Spleen (tissue), 11 donors: ENCODE results near the gene PCED1A. TPM values are rescaled to one million over a fixed set of nuclear protein-coding genes. Genes with fewer than 3 reads are reported as not detected.
A peak's percentile ranks its signal among the peaks of the same experiment; 100 is the strongest.

Source experiments
- DNase-seq: peaks from one replicate; pipeline ENCODE4 v3.0.0-alpha.2; 2020
- H3K27ac ChIP-seq, 8 donors: fragments of 200-600 bp; sonication (generic) in 7 of 8; 1 replicate in 4 of 8; 2 replicates in 4 of 8; pipeline versions ENCODE4 v1.5.0 to v1.8.0; 2016 to 2021; ENCODE audit warnings: inconsistent platforms in 4 of 8, mild to moderate bottlenecking in 4 of 8, moderate library complexity in 1 of 8
- H3K27me3 ChIP-seq, 7 donors: fragments of 200-600 bp; sonication (generic) in 6 of 7; replicated peaks in 1 of 7; 1 replicate in 4 of 7; 2 replicates in 3 of 7; pipeline versions ENCODE4 v1.5.0 to v1.8.0; 2016 to 2021; ENCODE audit warnings: inconsistent platforms in 3 of 7, mild to moderate bottlenecking in 1 of 7
- H3K36me3 ChIP-seq, 6 donors: fragments of 200-600 bp; sonication (generic) in 5 of 6; 1 replicate in 4 of 6; 2 replicates in 2 of 6; pipeline versions ENCODE4 v1.5.0 to v1.8.0; 2016 to 2021; ENCODE audit warnings: inconsistent platforms in 2 of 6
- H3K4me1 ChIP-seq, 6 donors: fragments of 200-600 bp; sonication (generic) in 5 of 6; 1 replicate in 3 of 6; 2 replicates in 3 of 6; pipeline versions ENCODE4 v1.5.0 to v1.8.0; 2016 to 2021; ENCODE audit warnings: inconsistent platforms in 3 of 6
- H3K4me3 ChIP-seq, 8 donors: fragments of 200-600 bp; sonication (generic) in 7 of 8; 1 replicate in 4 of 8; 2 replicates in 4 of 8; pipeline versions ENCODE4 v1.5.0 to v1.8.0; 2016 to 2021; ENCODE audit warnings: inconsistent platforms in 4 of 8, mild to moderate bottlenecking in 4 of 8, moderate library complexity in 2 of 8
- H3K9me3 ChIP-seq, 8 donors: fragments of 200-600 bp; sonication (generic) in 7 of 8; 1 replicate in 4 of 8; 2 replicates in 4 of 8; pipeline versions ENCODE4 v1.5.0 to v1.8.0; 2016 to 2021; ENCODE audit warnings: inconsistent platforms in 4 of 8
- POLR2A ChIP-seq, 3 donors: fragments of 450-650 bp; IDR thresholded peaks; one replicate each; pipeline ENCODE4 v1.5.1; 2017; ENCODE audit warnings: antibody characterized with exemption in 3 of 3, mild to moderate bottlenecking in 1 of 3
- POLR2AphosphoS5 ChIP-seq, 3 donors: sonication (generic); formaldehyde crosslinking; IDR thresholded peaks; one replicate each; pipeline ENCODE4 v1.5.1; 2017; ENCODE audit warnings: antibody characterized with exemption in 3 of 3
- WGBS, 5 donors: extraction: QIAGEN DNeasy Blood & Tissue Kit in 3 of 5; methylation state at CpG; one replicate each; pipeline versions ENCODE4 v1.1.5 to v1.1.7; 2013 to 2018; 5-methylcytosine and 5-hydroxymethylcytosine counted together
- intact Hi-C: fragments of 100-400 bp; cut with DNase I; formaldehyde crosslinking; loops from one replicate; pipeline ENCODE4 v1.15.0; 2023; ENCODE audit warnings: low total_unique reads
- polyA plus RNA-seq, 3 donors: library from polyadenylated mRNA; stranded (reverse); fragments of 200-250 nt; gene quantifications; one replicate each; pipeline ENCODE4 v1.2.1, GENCODE V29; 2013
- total RNA-seq, 7 donors: library from RNA; depleted of rRNA in 3 of 7; stranded (reverse); fragments of >200 nt in 3 of 7; fragmentation: NEBNext Ultra II Directional in 4 of 7; extraction: Animal tissue kit (Norgen Biotek cat#: 25700) in 4 of 7; gene quantifications; one replicate each; pipeline versions ENCODE4 v1.1.0 to v1.2.1, GENCODE V29; 2016 to 2021
- TF ChIP-seq, protein P1 (sequence below), 11 experiments: fragments of 200-600 bp in 7 of 11; fragments of 450-650 bp in 4 of 11; sonication (generic) in 4 of 11; IDR thresholded peaks in 8 of 11; conservative IDR thresholded peaks in 3 of 11; 1 replicate in 7 of 11; 2 replicates in 4 of 11; pipeline versions ENCODE4 v1.4.0 to v1.8.0; 2016 to 2021; ENCODE audit warnings: antibody characterized with exemption in 11 of 11, inconsistent platforms in 4 of 11, mild to moderate bottlenecking in 1 of 11
- donor health status: healthy with polysubstance abuse.
- donor health status: DM: no; HTN: no; CAD: no; lungs with moderate emphysema.
- donor health status: DM: no; HTN: no; CAD: no.
- donor health status: Bipolar disorder and iron deficiency.
- donor health status: healthy.
- donor health status: DM: no; HTN: no; CAD: no.
- donor health status: DM: yes; HTN: yes; CAD: no.

PCED1A gene
- total and polyA plus RNA-seq, 10 donors, result 38.2 to 165 (median 56.9) TPM

GRCh38 chr20:2838170-2838797 is 2.2 kb downstream of the PCED1A start:
- no peaks in the 10 kb centered on the region for H3K27me3 ChIP-seq
- no peak for TF ChIP-seq POLR2A (IDR thresholded peaks at IDR 0.05)
- TF ChIP-seq, protein P1, sequence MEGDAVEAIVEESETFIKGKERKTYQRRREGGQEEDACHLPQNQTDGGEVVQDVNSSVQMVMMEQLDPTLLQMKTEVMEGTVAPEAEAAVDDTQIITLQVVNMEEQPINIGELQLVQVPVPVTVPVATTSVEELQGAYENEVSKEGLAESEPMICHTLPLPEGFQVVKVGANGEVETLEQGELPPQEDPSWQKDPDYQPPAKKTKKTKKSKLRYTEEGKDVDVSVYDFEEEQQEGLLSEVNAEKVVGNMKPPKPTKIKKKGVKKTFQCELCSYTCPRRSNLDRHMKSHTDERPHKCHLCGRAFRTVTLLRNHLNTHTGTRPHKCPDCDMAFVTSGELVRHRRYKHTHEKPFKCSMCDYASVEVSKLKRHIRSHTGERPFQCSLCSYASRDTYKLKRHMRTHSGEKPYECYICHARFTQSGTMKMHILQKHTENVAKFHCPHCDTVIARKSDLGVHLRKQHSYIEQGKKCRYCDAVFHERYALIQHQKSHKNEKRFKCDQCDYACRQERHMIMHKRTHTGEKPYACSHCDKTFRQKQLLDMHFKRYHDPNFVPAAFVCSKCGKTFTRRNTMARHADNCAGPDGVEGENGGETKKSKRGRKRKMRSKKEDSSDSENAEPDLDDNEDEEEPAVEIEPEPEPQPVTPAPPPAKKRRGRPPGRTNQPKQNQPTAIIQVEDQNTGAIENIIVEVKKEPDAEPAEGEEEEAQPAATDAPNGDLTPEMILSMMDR (IDR thresholded peaks at IDR 0.05 in 8 of 11, conservative IDR thresholded peaks at IDR 0.05 in 3 of 11), result no peak
- peak in 1 of 3 donors; percentile 27 for TF ChIP-seq POLR2AphosphoS5 (IDR thresholded peaks at IDR 0.05)
- intact Hi-C loops, result no loop called here
- H3K36me3 ChIP-seq, result peaks cover 0 to 38% (median 3%) of the 10 kb centered on the region in 6 donors
- H3K9me3 ChIP-seq, result no peaks in the 10 kb centered on the region
- WGBS, 5 donors, result 88 to 92% (median 91%) methylated on average over 17 to 19 of the region's 19 CpGs
- no peak for DNase-seq
- peaks cover 8 to 43% (median 32%) of the 10 kb centered on the region in 6 donors for H3K4me1 ChIP-seq
- no peak overlapping the region for H3K27ac ChIP-seq
- H3K4me3 ChIP-seq, result no peak overlapping the region

DNA sequence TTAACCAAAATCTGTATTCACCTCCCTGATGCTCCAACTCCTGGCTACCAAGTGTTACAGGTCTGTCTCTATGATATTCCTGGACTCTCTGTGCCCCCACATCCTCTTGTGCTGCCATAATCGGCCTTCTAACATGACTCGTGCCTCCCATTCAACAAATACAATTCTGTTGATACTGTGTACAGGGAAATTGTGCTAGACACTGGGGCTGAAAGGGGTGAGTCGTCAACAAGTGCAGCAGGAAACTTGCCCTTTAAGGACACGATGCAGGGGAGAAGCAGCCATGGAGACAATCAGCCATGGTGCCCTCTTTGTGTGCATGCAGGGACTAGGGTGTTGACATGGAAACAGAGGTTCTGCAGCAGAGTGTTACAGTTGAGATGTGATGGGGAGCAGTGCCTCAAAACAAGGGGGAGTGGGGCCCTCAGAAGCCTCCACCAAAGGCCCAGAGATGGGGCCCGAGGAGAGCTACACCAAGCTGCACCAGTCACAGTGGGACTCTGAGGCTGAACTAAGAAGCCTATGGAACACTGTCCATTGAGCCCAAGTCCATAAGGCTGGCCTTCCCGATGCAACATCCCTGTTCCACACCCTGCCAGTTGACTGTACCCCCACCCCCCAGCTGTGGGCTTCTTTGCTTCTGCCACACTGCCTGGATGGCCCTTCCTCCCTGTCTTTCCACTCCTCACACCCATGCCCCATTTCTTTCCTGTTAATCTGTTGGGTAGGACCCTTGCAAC is 3.1 kb downstream of the PCED1A start:
- no peak overlapping the region for H3K4me3 ChIP-seq
- H3K9me3 ChIP-seq, result no peaks in the 10 kb centered on the region
- no peaks in the 10 kb centered on the region for H3K27me3 ChIP-seq
- TF ChIP-seq, protein P1 (IDR thresholded peaks at IDR 0.05 in 8 of 11, conservative IDR thresholded peaks at IDR 0.05 in 3 of 11), result no peak
- TF ChIP-seq POLR2AphosphoS5 (IDR thresholded peaks at IDR 0.05), result no peak
- H3K4me1 ChIP-seq, result peaks cover 8 to 37% (median 32%) of the 10 kb centered on the region in 6 donors
- H3K27ac ChIP-seq, result no peak overlapping the region
- intact Hi-C loops, result no loop called here
- peaks cover 0 to 34% (median 3%) of the 10 kb centered on the region in 6 donors for H3K36me3 ChIP-seq
- 86 to 93% (median 89%) methylated on average over 6 of the region's 6 CpGs for WGBS, 5 donors
- DNase-seq, result no peak

- Histone ChIP-seq H3K27me3 (peaks cover 0 to 2% (median 0%) of the 10 kb centered on the region in 7 donors), H3K9me3 (no peaks in the 10 kb centered on the region), H3K27ac (no peak overlapping the region), H3K4me3 (no peak overlapping the region), H3K36me3 (peaks cover 0 to 34% (median 3%) of the 10 kb centered on the region in 6 donors), H3K4me1 (peaks cover 8 to 30% (median 20%) of the 10 kb centered on the region in 6 donors)
- TF ChIP-seq POLR2A (IDR thresholded peaks at IDR 0.05), result no peak
- TF ChIP-seq, protein P1 (IDR thresholded peaks at IDR 0.05 in 8 of 11, conservative IDR thresholded peaks at IDR 0.05 in 3 of 11), result no peak
- no peak for TF ChIP-seq POLR2AphosphoS5 (IDR thresholded peaks at IDR 0.05)
- DNase-seq, result no peak
- WGBS, 5 donors, result 82 to 92% (median 87%) methylated on average over 5 of the region's 5 CpGs
- intact Hi-C loops, result no loop called here
Measured at GRCh38 chr20:2836035-2836434, 4.4 kb downstream of the PCED1A start.

DNA sequence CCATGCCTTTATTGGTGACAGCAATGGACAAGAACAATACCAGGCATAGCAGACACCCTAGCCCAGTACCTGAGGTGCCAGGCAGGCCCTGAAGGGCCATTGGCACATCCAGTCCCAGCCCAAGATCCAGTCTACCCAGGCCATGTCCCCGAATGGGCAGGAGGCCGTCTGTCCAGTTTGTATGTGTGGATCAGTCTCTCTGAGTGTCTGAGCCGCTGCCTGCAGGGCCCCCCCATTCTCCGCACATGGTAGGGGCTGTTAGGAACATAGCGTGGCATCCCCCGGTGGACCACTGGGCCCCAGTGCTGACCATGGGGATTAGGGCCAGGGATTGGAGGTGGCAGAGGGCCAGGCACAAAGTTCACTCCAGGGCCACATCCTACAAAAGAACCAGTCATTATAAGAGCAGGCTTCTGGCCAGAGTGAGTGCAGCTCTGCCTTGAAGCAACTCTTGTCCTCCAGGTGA is 5.1 kb downstream of the PCED1A start:
- intact Hi-C loops, result no loop called here
- TF ChIP-seq, protein P1 (IDR thresholded peaks at IDR 0.05 in 8 of 11, conservative IDR thresholded peaks at IDR 0.05 in 3 of 11), result no peak
- TF ChIP-seq POLR2AphosphoS5 (IDR thresholded peaks at IDR 0.05) (no peak), POLR2A (IDR thresholded peaks at IDR 0.05) (no peak)

More for the DNA sequence above, 5.1 kb downstream of the PCED1A start:
- 93 to 100% (median 96%) methylated on average over 4 to 6 of the region's 6 CpGs for WGBS, 5 donors
- Histone ChIP-seq H3K27ac (no peak overlapping the region), H3K36me3 (peaks cover 0 to 34% (median 3%) of the 10 kb centered on the region in 6 donors), H3K4me1 (peaks cover 8 to 29% (median 18%) of the 10 kb centered on the region in 6 donors), H3K4me3 (no peak overlapping the region), H3K27me3 (peaks cover 0 to 9% (median 0%) of the 10 kb centered on the region in 7 donors), H3K9me3 (no peaks in the 10 kb centered on the region)
- DNase-seq, result no peak
